ENCODE results near the gene TTC24.
"Not testable (repeated sequence)": the region's sequence is repeated elsewhere in the genome, so short reads cannot be mapped to it uniquely, and the experiment has no call there.

Gene TTC24

DNA sequence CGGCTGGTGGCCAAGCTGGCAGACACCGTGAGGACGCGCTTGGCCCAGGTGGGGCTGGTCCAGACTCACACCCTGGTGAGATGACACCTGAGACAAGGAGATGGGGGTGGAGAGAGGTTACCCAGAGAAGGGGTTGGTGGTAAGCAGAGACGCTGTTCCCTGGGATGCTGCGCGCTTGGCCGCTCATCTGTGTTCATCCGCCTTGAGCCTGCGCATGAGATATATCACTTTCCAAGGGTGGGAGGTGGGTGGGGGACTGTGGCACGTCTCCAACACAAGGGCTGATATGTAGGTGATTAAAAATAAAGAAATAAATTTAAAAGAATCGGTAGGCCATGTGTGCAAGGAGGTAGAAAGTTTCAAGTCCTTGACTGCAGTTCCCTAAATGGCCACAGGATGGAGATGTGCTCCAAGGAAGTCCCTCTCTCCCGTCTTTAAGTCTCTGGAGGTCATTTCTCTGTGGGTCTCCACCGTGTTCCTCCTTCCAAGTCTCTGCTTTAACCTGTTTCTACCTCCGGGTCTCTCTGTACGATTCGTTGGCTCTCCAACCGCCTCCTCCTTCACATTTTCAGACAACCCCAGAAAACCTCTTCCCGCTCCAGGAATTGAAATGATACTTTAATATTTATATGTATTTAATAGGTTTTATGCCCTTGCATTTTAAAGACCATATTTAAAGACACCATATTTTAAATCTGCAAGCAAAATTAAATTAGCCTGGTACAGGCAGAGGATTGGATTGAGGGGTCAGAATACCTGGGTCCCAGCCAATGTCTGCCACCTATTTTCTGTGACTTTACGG is 4.5 kb downstream of the TTC24 start:
- H3K4me3 ChIP-seq (replicated peaks in 1 of 2; ENCODE audit: low read depth in 2 of 2, low read length in 2 of 2) = no peak overlapping the region
- TF ChIP-seq, protein P1, sequence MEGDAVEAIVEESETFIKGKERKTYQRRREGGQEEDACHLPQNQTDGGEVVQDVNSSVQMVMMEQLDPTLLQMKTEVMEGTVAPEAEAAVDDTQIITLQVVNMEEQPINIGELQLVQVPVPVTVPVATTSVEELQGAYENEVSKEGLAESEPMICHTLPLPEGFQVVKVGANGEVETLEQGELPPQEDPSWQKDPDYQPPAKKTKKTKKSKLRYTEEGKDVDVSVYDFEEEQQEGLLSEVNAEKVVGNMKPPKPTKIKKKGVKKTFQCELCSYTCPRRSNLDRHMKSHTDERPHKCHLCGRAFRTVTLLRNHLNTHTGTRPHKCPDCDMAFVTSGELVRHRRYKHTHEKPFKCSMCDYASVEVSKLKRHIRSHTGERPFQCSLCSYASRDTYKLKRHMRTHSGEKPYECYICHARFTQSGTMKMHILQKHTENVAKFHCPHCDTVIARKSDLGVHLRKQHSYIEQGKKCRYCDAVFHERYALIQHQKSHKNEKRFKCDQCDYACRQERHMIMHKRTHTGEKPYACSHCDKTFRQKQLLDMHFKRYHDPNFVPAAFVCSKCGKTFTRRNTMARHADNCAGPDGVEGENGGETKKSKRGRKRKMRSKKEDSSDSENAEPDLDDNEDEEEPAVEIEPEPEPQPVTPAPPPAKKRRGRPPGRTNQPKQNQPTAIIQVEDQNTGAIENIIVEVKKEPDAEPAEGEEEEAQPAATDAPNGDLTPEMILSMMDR (IDR thresholded peaks at IDR 0.05; ENCODE audit: low read depth, low read length) = peak; percentile 89
- DNase-seq (ENCODE audit: low read depth in 2 of 2) = peak; percentile 92 to 93

DNA sequence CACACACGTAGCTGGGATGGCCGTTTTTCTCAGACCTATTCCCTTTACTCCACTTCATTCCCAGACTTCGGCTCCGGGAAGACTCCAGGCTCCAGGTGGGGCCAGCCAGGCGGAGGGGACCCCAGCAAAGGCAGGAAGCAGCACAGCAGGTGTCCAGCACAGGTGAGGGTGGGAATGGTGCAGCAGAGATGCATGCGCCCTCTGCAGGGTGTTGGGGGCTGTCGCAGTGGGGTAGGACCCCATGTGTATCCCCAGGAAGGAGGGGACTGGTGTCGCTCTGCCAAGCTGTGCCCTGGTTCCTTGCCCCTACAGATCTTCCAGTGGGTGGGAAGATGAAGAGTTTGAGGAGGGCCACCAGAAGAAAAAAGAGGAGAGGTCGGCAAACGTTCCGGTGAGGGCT is 5.3 kb downstream of the TTC24 start:
- DNase-seq (ENCODE audit: low read depth in 2 of 2) = no peak
- TF ChIP-seq, protein P1 (IDR thresholded peaks at IDR 0.05; ENCODE audit: low read depth, low read length) = peak; percentile 10
- no peak overlapping the region for H3K4me3 ChIP-seq (replicated peaks in 1 of 2; ENCODE audit: low read depth in 2 of 2, low read length in 2 of 2)

DNA sequence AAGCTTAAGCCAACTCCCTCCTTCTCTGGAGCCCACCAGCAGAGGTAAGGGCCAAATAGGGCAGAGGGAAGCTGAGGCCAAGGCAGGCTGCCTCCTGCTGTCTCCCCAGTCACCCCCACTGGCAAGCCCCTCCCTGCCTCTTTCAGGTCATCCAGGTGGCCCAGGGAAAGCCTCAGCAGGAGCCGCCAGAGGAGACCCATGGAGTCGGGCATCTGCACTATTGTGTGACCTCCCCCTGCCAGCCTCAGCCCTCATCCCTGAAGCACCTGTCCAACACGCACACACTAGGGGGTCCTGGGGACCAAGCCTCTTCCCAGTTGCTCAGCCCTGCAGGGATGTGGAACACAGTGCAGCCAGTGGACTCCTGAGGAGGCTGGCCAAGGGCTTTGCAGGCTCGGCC is 6.8 kb downstream of the TTC24 start:
- H3K4me3 ChIP-seq (replicated peaks in 1 of 2; ENCODE audit: low read depth in 2 of 2, low read length in 2 of 2) = no peak overlapping the region
- TF ChIP-seq, protein P1 (IDR thresholded peaks at IDR 0.05; ENCODE audit: low read depth, low read length) = no peak
- DNase-seq (ENCODE audit: low read depth in 2 of 2) = no peak

DNA sequence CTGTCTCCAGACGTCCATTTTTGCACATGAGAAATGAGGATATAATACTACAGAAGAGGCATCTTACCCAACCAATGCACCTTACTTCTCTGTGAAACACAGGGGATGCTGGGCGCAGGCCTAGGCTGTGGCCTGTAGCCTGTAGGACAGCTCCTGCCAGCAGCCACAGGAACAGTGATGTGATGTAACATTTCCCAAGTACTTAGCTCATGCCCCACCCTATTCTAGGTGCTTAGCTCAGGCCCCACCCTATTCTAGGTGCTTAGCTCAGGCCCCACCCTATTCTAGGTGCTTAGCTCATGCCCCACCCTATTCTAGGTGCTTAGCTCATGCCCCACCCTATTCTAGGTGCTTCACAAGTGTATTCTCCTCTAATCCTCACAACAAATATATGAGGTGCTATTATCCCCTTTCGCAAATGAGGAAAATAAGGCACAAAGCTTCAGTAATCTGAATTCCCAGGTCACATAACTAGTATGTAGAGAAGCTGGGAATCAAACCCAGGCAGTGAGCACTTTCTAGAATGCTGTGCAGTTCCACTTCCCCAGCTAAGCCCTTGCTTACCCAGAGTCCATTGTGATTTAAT is 7.5 kb downstream of the TTC24 start:
- TF ChIP-seq, protein P1 (IDR thresholded peaks at IDR 0.05; ENCODE audit: low read depth, low read length) = no peak
- H3K4me3 ChIP-seq (replicated peaks in 1 of 2; ENCODE audit: low read depth in 2 of 2, low read length in 2 of 2) = no peak overlapping the region
- DNase-seq (ENCODE audit: low read depth in 2 of 2) = no peak

DNA sequence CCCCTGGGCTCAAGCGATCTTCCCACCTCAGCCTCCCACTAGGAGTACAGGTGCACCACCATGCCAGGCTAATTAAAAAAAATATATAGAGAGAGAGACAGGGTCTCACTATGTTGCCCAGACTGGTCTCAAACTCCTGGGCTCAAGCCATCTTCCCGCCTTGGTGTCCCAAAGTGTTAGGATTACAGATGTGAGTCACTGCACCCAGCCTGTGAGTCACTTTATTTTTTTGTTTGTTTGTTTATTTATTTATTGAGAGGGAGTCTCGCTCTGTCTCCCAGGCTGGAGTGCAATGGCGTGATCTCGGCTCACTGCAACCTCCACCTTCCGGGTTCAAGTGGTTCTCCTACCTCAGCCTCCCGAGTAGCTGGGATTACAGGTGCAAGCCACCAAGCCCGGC is 8.4 kb downstream of the TTC24 start:
- H3K4me3 ChIP-seq (replicated peaks in 1 of 2; ENCODE audit: low read depth in 2 of 2, low read length in 2 of 2); DNase-seq (ENCODE audit: low read depth in 2 of 2): not testable (repeated sequence)

DNA sequence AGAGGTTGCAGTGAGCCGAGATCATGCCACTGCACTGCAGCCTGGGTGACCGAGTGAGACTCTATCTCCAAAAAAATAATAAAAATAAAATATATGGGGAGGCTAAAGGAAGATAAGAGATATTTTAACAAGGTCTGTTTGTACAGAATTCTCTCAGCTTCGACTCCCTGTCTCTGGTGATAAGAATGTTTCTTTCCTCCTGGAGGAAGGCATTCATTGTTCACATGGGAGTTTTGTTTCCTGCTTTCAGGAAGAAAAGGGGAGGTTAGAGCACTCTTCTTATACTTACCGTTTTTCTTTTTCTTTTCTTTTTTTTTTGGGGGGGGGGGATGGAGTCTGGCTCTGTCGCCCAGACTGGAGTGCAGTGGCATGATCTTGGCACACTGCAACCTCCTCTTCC is 10.0 kb downstream of the TTC24 start:
- DNase-seq (ENCODE audit: low read depth in 2 of 2) = no peak
- TF ChIP-seq, protein P1 (IDR thresholded peaks at IDR 0.05; ENCODE audit: low read depth, low read length) = no peak
- H3K4me3 ChIP-seq (replicated peaks in 1 of 2; ENCODE audit: low read depth in 2 of 2, low read length in 2 of 2) = no peak overlapping the region

DNA sequence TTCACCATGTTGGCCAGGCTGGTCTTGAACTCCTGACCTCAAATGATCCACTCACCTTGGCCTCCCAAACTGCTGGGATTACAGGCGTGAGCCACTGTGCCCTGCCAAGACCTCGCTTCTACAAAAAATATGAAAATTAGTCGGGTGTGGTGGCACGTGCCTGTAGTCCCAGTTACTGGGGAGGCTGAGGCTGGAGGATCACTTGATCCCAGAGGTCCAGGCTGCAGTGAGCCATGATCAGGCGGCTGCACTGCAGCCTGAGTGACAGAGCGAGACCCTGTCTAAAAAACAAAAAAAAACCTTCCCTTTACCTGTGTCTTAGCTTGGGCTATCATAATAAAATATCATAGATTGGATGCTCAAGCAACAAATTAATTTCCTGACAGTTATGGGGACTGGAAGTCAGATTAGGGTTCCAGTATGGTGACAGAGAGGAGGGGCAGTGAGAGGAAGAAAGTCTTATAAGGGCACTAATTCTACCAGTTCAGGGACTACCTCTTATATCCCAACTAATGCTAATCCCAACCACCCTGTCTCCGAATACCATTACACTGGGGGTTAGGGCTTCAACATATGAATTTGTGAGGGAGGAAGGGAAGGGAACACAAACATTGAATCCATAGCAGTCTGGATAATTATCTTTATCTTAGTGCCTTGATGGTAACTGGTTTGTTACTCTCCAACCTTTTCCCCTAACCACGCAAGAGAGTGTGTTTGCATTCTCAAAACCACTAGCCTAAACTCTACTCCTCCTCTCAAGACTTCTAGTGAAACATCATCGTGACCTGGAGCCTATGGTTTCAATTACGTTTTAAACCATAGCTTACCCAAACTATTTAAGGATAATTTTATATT is 11.0 kb downstream of the TTC24 start:
- no peak overlapping the region for H3K4me3 ChIP-seq (replicated peaks in 1 of 2; ENCODE audit: low read depth in 2 of 2, low read length in 2 of 2)
- TF ChIP-seq, protein P1 (IDR thresholded peaks at IDR 0.05; ENCODE audit: low read depth, low read length) = no peak
- no peak for DNase-seq (ENCODE audit: low read depth in 2 of 2)
